DND-41 (cell line): ENCODE measurements around the gene RSPH9.

Source experiments
- ATAC-seq: fragments of 200-7000 bp; cut with Tn5 transposase; 3 replicates; pipeline ENCODE4 v1.9.1; 2021; ENCODE audit warnings: low read depth; ENCODE audit not compliant: insufficient read depth
- DNase-seq: peaks from one replicate; pipeline ENCODE4 v3.0.0-alpha.2; 2020
- H2AFZ ChIP-seq: 2 replicates; pipeline ENCODE4 v1.6.0; 2012; ENCODE audit warnings: low read depth, low read length
- H3K27ac ChIP-seq: 2 replicates; pipeline ENCODE4 v1.5.1; 2012; ENCODE audit warnings: low read length, inconsistent platforms
- H3K27me3 ChIP-seq: fragments of 200-600 bp; sonication (generic); 2 replicates; pipeline ENCODE4 v1.6.0; 2012; ENCODE audit warnings: low read length, mild to moderate bottlenecking, inconsistent platforms; ENCODE audit not compliant: insufficient read depth, poor library complexity
- H3K36me3 ChIP-seq: 2 replicates; pipeline ENCODE4 v1.5.1; 2012; ENCODE audit warnings: low read length, inconsistent platforms; ENCODE audit not compliant: insufficient read depth
- H3K4me1 ChIP-seq: 2 replicates; pipeline ENCODE4 v1.5.1; 2012; ENCODE audit warnings: mild to moderate bottlenecking, low read length; ENCODE audit not compliant: insufficient read depth
- H3K4me2 ChIP-seq: 2 replicates; pipeline ENCODE4 v1.6.0; 2012; ENCODE audit warnings: mild to moderate bottlenecking, moderate library complexity, low read length, inconsistent platforms; ENCODE audit not compliant: insufficient read depth
- H3K4me3 ChIP-seq, 2 experiments: fragments of 200-600 bp in 1 of 2; shearing (Covaris generic) in 1 of 2; 2 replicates each; pipeline ENCODE4 v1.5.1; 2012 to 2016; ENCODE audit warnings: inconsistent platforms in 2 of 2, low read length in 2 of 2, mild to moderate bottlenecking in 2 of 2, low read depth in 1 of 2, moderate library complexity in 1 of 2
- H3K79me2 ChIP-seq: 2 replicates; pipeline ENCODE4 v1.6.0; 2012; ENCODE audit warnings: low read length, inconsistent platforms; ENCODE audit not compliant: insufficient read depth
- H3K9ac ChIP-seq: 2 replicates; pipeline ENCODE4 v1.6.0; 2012; ENCODE audit warnings: low read depth, mild to moderate bottlenecking, inconsistent platforms, low read length, moderate library complexity
- H3K9me3 ChIP-seq: 2 replicates; pipeline ENCODE4 v1.5.1; 2012; ENCODE audit warnings: low read length, moderate library complexity, mild to moderate bottlenecking, inconsistent platforms; ENCODE audit not compliant: insufficient read depth, severe bottlenecking
- H4K20me1 ChIP-seq: 2 replicates; pipeline ENCODE4 v1.6.0; 2012; ENCODE audit warnings: low read length; ENCODE audit not compliant: insufficient read depth
- EZH2 ChIP-seq: IDR thresholded peaks from 3 replicates; pipeline ENCODE4 v1.6.1; 2012; ENCODE audit warnings: borderline replicate concordance, low read depth, mild to moderate bottlenecking, moderate library complexity, low read length, inconsistent platforms; ENCODE audit not compliant: severe bottlenecking
- TF ChIP-seq, protein P1 (sequence below): IDR thresholded peaks from 2 replicates; pipeline ENCODE4 v1.5.1; 2012; ENCODE audit warnings: borderline replicate concordance, low read length, moderate library complexity, mild to moderate bottlenecking; ENCODE audit not compliant: poor library complexity, severe bottlenecking; ENCODE audit errors: extremely low read depth

Gene RSPH9

DNA sequence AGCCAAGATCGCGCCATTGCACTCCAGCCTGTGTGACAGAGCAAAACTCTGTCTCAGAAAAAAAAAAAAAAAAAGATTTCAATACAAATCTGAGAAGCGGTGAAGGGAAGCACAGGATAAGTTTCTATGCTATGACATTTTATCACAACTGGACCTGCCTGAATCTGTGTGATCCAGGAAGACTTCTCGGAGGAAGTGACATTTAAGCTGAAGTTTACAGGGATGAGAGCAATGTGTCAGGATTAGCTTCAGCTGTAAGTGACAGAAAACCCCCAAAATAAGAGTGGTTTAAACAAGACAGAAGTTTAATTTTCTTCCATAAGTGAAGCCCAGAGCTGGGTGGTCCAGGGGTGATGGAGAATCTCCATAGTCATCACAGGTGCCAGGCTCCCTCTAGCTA lies 76.2 kb downstream of the RSPH9 start:
- Histone ChIP-seq H3K79me2 (no peaks in the 10 kb centered on the region), H3K27me3 (peaks cover 21% of the 10 kb centered on the region), H3K36me3 (no peaks in the 10 kb centered on the region), H3K4me2 (no peak overlapping the region), H4K20me1 (peaks cover 25% of the 10 kb centered on the region), H2AFZ (no peak overlapping the region), H3K4me1 (peaks cover 21% of the 10 kb centered on the region), H3K9me3 (no peaks in the 10 kb centered on the region), H3K9ac (no peak overlapping the region), H3K4me3 (no peak overlapping the region), H3K27ac (no peak overlapping the region)
- DNase-seq (no peak), ATAC-seq (no peak)
- TF ChIP-seq, protein P1, sequence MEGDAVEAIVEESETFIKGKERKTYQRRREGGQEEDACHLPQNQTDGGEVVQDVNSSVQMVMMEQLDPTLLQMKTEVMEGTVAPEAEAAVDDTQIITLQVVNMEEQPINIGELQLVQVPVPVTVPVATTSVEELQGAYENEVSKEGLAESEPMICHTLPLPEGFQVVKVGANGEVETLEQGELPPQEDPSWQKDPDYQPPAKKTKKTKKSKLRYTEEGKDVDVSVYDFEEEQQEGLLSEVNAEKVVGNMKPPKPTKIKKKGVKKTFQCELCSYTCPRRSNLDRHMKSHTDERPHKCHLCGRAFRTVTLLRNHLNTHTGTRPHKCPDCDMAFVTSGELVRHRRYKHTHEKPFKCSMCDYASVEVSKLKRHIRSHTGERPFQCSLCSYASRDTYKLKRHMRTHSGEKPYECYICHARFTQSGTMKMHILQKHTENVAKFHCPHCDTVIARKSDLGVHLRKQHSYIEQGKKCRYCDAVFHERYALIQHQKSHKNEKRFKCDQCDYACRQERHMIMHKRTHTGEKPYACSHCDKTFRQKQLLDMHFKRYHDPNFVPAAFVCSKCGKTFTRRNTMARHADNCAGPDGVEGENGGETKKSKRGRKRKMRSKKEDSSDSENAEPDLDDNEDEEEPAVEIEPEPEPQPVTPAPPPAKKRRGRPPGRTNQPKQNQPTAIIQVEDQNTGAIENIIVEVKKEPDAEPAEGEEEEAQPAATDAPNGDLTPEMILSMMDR: no peak
- no peak for TF ChIP-seq EZH2
